HG02870 (cell line): ENCODE results near the gene CAPNS1.
A peak's percentile ranks its signal among the peaks of the same experiment; 100 is the strongest.
"Not testable (repeated sequence)": the region's sequence is repeated elsewhere in the genome, so short reads cannot be mapped to it uniquely, and the experiment has no call there.

Experiments used
- ATAC-seq: cut with Tn5 transposase; IDR thresholded peaks from one replicate; pipeline ENCODE4 v1.9.1; 2021; ENCODE audit warnings: mild to moderate bottlenecking, moderate library complexity; ENCODE audit not compliant: unreplicated experiment

The CAPNS1 gene

DNA sequence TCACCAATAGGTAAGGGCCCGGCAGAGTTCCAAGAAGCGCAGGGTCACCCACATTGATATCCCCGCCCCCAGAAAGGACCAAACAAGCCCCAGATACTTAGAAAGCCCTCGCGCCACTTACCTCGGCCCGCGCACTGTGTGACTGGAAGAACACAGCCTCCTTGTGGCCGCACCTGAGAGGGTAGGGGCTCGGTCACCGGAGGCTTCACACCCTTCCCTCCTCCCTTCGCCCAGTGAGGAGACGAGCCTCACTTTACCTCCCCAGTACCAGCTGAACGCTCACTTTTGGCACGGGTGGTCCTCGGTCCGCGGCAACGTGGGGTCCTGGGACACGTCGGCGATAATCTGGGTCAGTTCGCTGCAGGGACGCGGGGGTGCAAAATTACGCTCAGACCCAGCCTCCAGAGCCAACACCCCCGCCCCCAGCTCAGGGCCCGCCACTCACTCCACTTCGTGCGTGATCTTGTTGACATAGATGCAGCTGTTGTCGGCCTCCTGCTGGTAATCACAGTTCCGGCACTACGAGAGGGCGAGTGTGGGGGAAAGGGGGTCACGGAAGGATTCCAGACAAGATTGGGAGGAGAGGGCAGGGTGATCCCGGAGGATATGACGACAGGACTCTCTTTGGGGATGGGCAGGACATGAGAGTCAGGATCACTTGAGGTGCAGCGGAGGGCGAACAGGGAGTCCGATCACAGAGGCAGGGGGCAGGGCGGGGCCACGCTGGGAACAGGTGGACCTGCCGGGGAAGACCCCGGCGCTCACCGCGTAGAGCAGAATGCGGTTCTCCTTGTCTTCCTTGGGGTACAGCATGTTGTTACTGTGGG is 25.8 kb upstream of the CAPNS1 start:
- ATAC-seq = no peak

GRCh38 chr19:36114721-36115452 is 25.0 kb upstream of the CAPNS1 start, which contains the start of gene POLR2I:
POLR2I (minus strand) TSS chr19:36114875; CDS start chr19:36114856, 19 bp downstream.
- ATAC-seq = peak; percentile 84

DNA sequence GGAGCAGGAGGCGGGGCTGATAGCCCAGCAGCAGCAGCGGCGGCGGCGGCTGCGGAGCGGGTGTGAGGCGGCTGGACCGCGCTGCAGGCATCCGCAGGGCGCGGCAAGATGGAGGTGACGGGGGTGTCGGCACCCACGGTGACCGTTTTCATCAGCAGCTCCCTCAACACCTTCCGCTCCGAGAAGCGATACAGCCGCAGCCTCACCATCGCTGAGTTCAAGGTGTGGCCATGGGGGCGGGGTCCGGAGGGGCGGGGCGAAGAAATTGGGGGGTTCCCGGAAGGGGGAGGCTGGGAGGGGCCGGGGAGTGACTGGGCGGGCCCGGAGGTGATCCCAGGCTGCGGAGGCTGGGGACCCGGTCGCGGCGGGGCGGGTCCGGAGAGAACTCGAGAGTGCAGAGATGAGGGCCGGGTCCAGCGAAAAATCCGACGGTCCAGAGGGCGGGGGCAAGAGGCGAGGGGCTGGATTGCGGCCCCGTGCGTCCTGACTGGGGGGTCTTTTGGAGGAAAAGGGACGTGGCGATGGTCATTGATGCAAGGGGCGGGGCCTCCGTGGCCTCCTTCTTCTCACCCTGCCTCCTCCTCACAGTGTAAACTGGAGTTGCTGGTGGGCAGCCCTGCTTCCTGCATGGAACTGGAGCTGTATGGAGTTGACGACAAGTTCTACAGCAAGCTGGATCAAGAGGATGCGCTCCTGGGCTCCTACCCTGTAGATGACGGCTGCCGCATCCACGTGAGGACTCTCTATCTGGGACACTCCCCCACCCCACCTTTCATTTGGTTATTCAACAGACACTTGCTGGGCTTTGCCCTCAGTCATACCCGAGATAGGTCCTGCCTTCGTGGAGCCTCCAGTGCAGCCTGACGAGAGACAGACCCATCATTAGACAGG is 24.2 kb upstream of the CAPNS1 start, which contains the start of gene TBCB:
TBCB (plus strand) TSS at position 16 of the 891 bp plus-strand sequence; CDS start at position 109, 93 bp downstream.
- ATAC-seq = peak; percentile 22

DNA sequence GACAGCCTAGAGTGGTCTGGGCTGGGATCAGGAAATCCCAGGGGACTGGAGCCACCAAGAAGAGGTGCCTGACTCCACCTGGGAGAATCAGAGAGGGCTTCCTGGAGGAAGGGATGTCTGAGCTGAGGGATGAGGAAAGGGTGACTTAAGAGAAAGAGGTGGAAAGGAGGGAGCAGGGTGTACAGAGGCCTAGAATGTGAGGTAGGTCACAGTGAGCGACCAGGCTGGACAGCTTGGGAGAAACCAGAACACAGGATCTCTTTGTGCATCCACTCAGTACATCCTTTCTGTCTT is 23.6 kb upstream of the CAPNS1 start:
- ATAC-seq = no peak

DNA sequence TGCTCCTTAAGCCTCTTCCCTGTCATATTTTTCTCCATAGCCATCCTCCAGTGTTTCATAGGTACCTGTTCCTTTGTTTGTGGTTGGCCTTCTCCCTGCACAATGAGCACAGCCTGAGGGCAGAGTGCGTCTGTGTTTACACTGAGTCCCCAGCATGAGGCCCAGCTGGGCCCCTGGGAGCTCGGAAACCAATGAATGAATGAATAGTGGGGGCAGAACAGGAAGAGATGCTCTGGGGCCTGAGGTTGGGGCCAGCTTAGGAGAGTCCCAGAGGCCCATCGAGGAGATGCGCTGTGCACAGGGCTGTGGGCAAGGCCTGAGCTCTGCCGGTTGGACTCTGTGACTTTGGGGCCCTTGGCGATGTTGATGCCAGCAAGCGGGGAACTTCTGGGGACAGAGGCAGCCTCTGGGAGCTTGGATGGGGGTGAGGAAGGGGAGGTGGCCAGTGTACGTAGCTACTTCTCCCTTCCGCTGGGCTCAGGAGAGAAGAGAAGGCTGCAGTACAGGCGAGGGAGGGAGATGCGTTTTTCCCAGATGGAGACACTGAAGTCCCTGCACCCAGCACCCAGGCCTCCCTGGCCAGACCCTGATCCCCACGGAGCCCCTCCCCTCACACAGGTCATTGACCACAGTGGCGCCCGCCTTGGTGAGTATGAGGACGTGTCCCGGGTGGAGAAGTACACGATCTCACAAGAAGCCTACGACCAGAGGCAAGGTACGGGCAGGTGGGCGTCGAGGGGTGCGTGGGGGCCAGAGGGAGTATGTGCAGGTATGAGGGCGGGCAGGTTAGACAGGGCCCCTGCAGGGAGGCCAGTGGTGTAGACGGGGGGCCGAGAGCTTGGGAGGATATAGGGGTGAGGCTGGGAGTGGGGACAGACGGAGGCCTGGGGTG is 19.5 kb upstream of the CAPNS1 start:
- no peak for ATAC-seq

GRCh38 chr19:36120984-36121358 is 18.9 kb upstream of the CAPNS1 start:
- ATAC-seq = no peak

DNA sequence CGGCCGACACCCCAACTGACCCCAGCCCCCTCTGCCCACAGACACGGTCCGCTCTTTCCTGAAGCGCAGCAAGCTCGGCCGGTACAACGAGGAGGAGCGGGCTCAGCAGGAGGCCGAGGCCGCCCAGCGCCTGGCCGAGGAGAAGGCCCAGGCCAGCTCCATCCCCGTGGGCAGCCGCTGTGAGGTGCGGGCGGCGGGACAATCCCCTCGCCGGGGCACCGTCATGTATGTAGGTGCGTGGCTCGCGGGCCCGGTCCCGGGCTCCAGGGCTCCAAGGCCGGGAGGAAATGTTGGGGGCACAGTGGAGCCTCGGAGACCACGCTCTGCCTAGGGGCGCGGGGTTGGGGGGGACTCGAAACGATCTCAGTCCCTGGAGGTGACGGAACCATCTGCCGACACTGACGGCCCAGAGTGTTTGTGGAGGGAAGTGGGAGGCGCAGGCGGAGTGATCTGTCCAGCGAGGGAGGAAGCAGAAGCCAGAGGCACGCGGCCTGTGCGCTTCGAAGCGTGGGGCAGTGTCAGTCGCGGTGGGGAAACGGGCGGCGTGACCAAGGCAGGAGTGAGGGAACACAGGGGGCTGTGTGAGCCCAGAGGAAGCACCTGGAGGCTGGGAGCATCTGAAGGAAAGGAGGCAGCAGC is 18.3 kb upstream of the CAPNS1 start:
- ATAC-seq = no peak

DNA sequence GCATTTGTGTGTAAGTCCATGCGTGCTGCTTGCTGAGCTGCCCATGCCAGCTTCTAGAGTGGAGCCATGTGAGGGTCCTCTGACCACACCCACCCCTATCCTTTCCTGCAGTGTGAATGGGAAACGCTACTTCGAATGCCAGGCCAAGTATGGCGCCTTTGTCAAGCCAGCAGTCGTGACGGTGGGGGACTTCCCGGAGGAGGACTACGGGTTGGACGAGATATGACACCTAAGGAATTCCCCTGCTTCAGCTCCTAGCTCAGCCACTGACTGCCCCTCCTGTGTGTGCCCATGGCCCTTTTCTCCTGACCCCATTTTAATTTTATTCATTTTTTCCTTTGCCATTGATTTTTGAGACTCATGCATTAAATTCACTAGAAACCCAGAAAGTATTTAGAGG is 14.3 kb upstream of the CAPNS1 start:
- no peak for ATAC-seq

DNA sequence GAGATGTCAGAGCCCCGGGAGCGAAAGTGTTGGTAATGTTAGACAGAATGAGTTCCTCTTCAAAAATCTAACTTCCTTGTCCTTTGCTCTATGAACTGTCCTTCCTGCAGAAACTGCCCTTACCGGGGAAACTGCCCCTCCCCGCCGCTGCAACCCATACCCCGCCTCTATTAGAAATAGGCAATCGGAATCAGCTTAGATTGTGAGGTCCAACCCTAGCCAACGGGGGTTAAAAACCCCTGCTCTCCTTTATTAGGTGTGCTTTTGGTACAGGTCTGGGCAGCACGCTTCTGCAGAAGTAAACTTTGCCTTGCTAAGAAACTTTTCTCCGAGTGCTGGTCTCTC is 11.5 kb upstream of the CAPNS1 start:
- ATAC-seq = no peak

DNA sequence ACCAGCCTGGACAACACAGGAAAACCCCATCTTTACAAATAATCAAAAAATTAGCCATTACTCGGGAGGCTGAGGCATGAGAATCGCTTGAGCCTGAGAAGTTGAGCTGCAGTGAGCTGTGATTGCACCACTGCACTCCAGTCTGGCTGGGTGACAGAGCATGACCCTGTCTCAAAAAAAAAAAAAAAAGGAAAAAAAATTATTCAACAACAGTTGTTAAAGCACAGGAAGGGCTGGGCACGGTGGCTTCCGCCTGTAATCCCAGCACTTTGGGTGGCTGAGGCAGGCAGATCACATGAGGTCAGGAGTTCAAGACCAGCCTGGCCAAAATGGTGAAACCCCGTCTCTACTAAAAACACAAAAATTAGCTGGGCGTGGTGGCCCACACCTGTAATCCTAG is 8.6 kb upstream of the CAPNS1 start:
- not testable (repeated sequence) for ATAC-seq

GRCh38 chr19:36134867-36135266 is 5.0 kb upstream of the CAPNS1 start:
- ATAC-seq = not testable (repeated sequence)

DNA sequence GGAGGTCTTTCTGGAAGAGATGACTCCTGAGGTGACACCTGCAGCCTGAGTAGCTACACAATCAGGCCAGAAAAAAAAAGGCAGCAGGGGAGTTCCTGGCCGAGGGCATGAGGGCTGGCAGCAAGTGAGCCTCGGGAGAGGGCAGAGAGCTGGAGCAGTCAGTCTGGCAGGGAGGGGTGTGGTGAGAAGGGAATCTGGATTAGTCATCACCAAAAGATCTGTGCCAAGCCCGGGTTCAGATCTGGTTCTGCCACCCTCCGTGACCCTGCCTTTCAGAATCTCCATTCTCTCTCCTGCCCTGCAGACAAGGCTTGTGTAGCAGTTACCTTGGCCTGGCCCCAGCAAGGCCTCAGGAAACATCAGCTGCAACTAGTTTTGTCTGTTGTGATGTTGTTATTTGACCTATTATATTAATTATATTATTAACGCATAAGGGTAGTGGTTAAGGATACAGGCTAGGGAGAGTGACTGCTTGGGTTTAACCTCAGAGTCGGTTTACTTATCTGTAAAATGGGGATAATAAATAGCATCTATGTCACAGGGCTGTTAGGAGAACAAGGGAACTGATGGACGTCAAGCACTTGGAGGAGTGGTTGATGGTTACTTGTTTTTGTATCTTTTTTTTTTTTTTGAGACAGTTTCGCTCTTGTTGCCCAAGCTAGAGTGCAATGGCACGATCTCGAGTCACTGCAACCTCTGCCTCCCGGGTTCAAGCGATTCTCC is 2.7 kb upstream of the CAPNS1 start:
- ATAC-seq = no peak

DNA sequence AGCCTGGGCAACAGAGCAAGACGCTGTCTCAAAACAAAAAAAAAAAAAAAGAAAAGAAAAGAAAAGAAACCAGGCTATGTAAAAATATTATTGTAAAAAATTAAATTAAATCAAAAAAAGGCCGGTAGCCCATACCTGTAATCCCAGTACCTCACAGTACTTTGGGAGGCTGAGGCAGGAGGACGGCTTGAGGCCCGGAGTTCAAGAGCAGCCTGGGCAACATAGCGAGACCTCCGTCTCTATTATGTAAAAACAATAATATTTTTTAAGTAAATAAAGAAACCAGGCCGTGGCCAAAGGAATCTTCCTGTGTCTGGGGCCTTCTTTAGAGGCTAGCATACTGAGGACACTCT is 770 bp upstream of the CAPNS1 start:
- ATAC-seq = no peak

DNA sequence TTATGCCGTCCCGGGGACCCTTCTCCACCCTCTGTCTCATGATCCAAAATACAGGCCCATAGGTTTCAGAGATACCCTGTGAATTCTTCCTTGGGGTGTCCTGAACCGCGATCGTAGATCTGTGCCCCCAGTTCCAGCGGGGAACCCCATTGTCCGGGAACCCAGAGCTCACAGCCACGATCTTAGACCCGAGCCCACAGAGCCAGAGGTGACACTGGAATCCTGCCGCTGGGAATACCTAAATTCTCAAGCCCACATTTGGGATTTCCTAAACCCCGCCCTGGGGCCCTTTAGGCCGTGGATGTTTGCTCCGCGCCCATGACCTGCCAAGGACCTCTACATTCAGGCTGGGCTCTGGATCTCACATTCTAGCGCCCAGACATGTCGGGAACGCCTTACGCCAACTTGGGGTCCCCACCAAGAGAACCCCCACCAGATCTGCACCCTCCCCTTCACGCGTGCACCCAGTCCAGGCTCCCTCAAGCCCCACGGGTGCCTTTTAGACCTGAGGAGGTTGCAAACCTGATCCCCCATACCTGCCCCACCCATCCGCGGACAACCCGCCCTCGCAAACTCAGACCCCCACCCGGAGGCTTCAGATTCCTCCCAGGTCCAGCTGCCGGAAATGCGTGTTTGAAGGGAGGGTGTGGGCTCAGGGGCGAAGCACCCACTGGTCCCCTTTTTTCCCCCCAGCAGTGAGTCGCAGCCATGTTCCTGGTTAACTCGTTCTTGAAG is 605 bp downstream of the CAPNS1 start:
- no peak for ATAC-seq

- peak; percentile 36 for ATAC-seq
Measured at GRCh38 chr19:36141039-36141927, 1.4 kb downstream of the CAPNS1 start.

GRCh38 chr19:36142046-36142445 is 2.2 kb downstream of the CAPNS1 start:
- no peak for ATAC-seq

- no peak for ATAC-seq
Measured at GRCh38 chr19:36142496-36142895, 2.6 kb downstream of the CAPNS1 start.

DNA sequence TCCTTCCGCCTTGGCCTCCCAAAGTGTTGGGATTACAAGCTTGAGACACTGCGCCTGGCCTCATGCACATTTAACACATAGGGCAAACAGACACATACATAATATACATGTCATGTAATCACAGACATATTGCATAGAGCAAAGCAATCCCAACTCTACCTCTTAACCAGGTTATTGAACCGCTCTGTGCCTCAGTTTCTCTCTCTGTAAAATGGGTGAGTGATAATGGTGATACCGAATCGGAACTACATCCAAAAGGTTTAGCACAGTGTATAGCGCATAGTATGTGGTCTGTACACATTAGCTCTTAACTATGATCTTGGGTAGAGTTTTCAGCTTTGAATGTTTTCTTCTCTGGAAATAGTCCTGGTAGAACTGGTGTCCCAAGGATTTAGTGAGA is 4.8 kb downstream of the CAPNS1 start:
- ATAC-seq = no peak
